Mesothelial cell of epicardium (in vitro differentiated cells): ENCODE data around the gene LDLRAD4. TPM values are rescaled to one million over a fixed set of nuclear protein-coding genes. Genes with fewer than 3 reads are reported as not detected.

ENCODE experiments used
- DNase-seq, 2 experiments: peaks; one replicate each; pipeline ENCODE4 v3.0.0; 2021; ENCODE audit warnings: low spot score in 2 of 2; ENCODE audit not compliant: unreplicated experiment in 2 of 2
- H3K27ac Mint-ChIP-seq: 2 replicates; pipeline ENCODE4 v1.8.0; 2021; ENCODE audit warnings: mixed read lengths
- H3K27me3 Mint-ChIP-seq: 2 replicates; pipeline ENCODE4 v1.8.0; 2021; ENCODE audit warnings: low read depth, mixed read lengths
- H3K36me3 Mint-ChIP-seq: 2 replicates; pipeline ENCODE4 v1.8.0; 2021; ENCODE audit warnings: mixed read lengths
- H3K4me1 Mint-ChIP-seq: 2 replicates; pipeline ENCODE4 v1.8.0; 2021; ENCODE audit warnings: mixed read lengths
- H3K4me3 Mint-ChIP-seq: 2 replicates; pipeline ENCODE4 v1.8.0; 2021; ENCODE audit warnings: mild to moderate bottlenecking, moderate library complexity, mixed read lengths
- H3K9me3 Mint-ChIP-seq: 2 replicates; pipeline ENCODE4 v1.8.0; 2021; ENCODE audit warnings: mixed read lengths
- total RNA-seq: library from RNA; stranded (reverse); gene quantifications from 3 replicates; pipeline ENCODE4 v1.2.1, GENCODE V29; 2021
- TF ChIP-seq, protein P1 (sequence below): fragments of 200-600 bp; sonication (generic); IDR thresholded peaks from one replicate; pipeline ENCODE4 v1.5.0; 2021; ENCODE audit warnings: antibody characterized with exemption; ENCODE audit not compliant: unreplicated experiment

The LDLRAD4 gene
- total RNA-seq, 1 donor from 2014 or later = 29.7 TPM

DNA sequence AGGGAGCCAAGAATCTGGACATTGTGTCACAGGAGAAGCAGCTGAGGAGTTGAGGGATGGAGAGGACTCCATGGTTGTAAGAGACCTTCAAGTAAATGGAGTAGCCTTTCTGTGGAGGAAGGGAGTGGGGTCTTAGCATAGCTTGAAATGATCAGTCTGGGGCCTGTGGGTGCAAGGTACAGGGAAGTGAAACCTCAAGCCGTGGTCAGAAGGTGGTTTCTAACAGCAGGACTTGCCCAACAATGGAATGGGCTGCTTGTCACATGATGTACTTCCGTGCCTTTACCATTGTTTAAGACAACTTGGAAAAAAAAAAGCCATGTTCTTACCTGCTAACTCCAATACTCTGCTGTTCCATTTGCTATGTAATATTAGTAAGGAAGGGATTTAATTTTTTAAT is 140.7 kb downstream of the LDLRAD4 start:
- no peaks in the 10 kb centered on the region for H3K27me3 Mint-ChIP-seq
- H3K4me1 Mint-ChIP-seq = no peaks in the 10 kb centered on the region
- H3K36me3 Mint-ChIP-seq = no peaks in the 10 kb centered on the region
- H3K9me3 Mint-ChIP-seq = no peaks in the 10 kb centered on the region
- no peak overlapping the region for H3K4me3 Mint-ChIP-seq
- no peak overlapping the region for H3K27ac Mint-ChIP-seq
- TF ChIP-seq, protein P1, sequence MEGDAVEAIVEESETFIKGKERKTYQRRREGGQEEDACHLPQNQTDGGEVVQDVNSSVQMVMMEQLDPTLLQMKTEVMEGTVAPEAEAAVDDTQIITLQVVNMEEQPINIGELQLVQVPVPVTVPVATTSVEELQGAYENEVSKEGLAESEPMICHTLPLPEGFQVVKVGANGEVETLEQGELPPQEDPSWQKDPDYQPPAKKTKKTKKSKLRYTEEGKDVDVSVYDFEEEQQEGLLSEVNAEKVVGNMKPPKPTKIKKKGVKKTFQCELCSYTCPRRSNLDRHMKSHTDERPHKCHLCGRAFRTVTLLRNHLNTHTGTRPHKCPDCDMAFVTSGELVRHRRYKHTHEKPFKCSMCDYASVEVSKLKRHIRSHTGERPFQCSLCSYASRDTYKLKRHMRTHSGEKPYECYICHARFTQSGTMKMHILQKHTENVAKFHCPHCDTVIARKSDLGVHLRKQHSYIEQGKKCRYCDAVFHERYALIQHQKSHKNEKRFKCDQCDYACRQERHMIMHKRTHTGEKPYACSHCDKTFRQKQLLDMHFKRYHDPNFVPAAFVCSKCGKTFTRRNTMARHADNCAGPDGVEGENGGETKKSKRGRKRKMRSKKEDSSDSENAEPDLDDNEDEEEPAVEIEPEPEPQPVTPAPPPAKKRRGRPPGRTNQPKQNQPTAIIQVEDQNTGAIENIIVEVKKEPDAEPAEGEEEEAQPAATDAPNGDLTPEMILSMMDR = no peak
- no peak for DNase-seq

DNA sequence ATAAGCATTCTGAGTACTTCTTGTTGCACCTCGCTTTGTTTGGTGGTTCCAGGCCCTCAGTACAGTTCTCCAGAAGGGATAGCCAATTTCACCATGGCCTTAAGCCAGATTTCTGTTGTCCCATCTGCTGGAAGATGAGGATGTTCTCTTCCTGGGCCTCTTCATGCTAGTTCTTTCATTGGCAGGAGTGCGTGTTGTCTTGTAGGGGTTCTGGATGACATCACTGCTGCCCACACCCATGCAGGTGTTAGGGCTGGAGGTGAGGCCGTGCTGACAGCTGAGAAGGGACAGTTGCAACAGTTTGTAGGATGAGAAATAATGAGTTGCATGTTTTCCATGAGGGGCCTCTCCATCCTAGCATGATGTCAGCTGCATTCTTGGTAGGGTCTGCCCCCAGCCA is 142.9 kb downstream of the LDLRAD4 start:
- H3K4me3 Mint-ChIP-seq = no peak overlapping the region
- DNase-seq = no peak
- H3K9me3 Mint-ChIP-seq = no peaks in the 10 kb centered on the region
- H3K27ac Mint-ChIP-seq = no peak overlapping the region
- H3K4me1 Mint-ChIP-seq = no peaks in the 10 kb centered on the region
- no peaks in the 10 kb centered on the region for H3K36me3 Mint-ChIP-seq
- no peaks in the 10 kb centered on the region for H3K27me3 Mint-ChIP-seq
- TF ChIP-seq, protein P1 = no peak

DNA sequence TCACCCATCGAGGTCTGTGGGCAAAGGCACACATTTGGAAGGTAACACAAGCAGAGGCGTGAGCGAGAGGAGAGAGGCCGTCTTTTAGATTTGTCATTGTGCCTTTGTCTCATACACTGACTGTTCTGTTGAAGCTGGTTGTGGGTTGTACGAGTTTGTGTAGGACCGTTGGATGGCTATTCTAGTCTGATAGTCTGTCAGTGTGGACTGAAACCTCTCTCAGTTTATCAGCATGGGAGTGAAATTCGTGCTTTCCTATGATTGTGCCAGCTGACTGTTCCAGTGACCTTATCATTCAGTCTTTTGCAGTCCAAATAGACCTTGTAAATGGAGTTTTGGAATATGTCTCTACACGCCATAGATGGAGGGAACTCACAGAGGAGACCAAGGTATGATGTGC is 143.5 kb downstream of the LDLRAD4 start:
- no peak for DNase-seq
- TF ChIP-seq, protein P1 = no peak
- H3K36me3 Mint-ChIP-seq = no peaks in the 10 kb centered on the region
- H3K9me3 Mint-ChIP-seq = no peaks in the 10 kb centered on the region
- H3K4me1 Mint-ChIP-seq = no peaks in the 10 kb centered on the region
- no peaks in the 10 kb centered on the region for H3K27me3 Mint-ChIP-seq
- H3K27ac Mint-ChIP-seq = no peak overlapping the region
- H3K4me3 Mint-ChIP-seq = no peak overlapping the region

DNA sequence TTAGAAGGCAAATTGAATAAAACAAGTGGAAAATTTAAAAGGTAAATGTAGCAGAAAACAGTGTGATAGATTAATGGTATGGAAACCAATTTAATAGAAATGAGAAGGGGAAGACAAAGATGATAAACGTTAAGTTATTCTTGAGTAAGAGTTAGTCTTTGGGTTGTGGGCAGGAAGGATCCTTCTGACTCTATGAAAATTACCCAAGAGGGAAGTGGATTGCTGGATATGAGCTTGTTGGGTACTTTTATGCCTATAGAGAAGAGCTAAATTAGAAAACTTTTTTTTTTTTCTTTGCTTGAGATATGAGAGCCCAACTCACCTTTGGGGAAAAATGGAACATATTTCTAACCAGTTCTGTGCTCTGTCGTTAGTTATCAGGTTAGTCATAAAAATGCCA is 144.0 kb downstream of the LDLRAD4 start:
- TF ChIP-seq, protein P1 = no peak
- no peak overlapping the region for H3K27ac Mint-ChIP-seq

DNA sequence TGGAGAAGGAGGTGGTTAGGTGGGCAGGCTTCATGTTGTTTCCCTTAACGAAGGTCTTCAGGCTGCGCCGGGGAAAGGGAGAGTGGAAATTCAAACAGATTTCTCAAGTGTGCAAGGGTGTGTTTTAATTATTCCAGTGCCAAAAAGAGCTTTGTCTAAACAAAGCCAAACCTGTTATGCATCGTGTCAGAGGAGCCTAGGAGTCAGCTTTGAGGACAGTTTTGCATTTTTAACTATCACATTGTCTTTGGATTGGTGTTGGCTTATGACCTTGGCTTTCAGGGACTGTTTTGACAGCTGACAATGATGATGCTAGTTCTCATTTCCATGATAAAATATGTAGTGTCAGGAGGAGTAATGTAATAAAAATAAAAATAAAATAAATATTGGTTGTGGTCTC is 144.8 kb downstream of the LDLRAD4 start:
- DNase-seq = no peak
- H3K4me3 Mint-ChIP-seq = no peak overlapping the region
- TF ChIP-seq, protein P1 = no peak
- H3K36me3 Mint-ChIP-seq = no peaks in the 10 kb centered on the region
- H3K27me3 Mint-ChIP-seq = no peaks in the 10 kb centered on the region
- H3K9me3 Mint-ChIP-seq = no peaks in the 10 kb centered on the region
- no peaks in the 10 kb centered on the region for H3K4me1 Mint-ChIP-seq
- no peak overlapping the region for H3K27ac Mint-ChIP-seq

More for the DNA sequence above, 144.0 kb downstream of the LDLRAD4 start:
- H3K9me3 Mint-ChIP-seq = no peaks in the 10 kb centered on the region
- no peaks in the 10 kb centered on the region for H3K4me1 Mint-ChIP-seq
- H3K36me3 Mint-ChIP-seq = no peaks in the 10 kb centered on the region
- H3K4me3 Mint-ChIP-seq = no peak overlapping the region
- DNase-seq = no peak
- no peaks in the 10 kb centered on the region for H3K27me3 Mint-ChIP-seq

DNA sequence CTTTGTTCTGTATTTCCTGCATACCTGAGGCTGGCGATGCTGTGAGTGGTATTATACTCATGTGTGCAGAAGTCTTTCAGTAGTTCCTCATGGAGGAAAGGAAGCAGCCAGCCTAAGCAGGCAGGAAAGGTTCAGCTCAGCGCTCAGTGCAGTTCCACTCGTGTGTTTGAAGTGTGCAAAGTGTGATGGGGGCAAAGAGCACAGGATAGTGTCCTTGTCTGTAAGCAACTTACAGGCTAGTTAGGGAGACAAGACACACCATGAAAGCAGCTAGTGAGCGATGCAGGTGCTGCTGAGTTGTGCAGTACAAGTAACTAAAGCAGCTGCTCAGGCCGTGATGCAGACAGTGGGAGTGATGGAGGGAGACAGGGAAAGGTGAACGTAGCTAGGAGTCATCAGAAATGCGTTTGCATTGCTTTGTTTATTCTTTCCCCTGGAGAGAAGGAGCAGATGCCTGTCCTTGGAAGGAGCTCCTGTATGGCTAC is 146.2 kb downstream of the LDLRAD4 start:
- Mint-ChIP-seq H3K4me3 (no peak overlapping the region), H3K36me3 (no peaks in the 10 kb centered on the region), H3K27ac (no peak overlapping the region), H3K27me3 (no peaks in the 10 kb centered on the region), H3K9me3 (no peaks in the 10 kb centered on the region), H3K4me1 (no peaks in the 10 kb centered on the region)
- DNase-seq = no peak
- TF ChIP-seq, protein P1 = no peak
